ENCODE data around the gene FAM13B.

FAM13B gene

GRCh38 chr5:137902408-137903133, 130.3 kb downstream of the FAM13B start:
- H3K27ac ChIP-seq, result no peak overlapping the region
- TF ChIP-seq CTCF (IDR thresholded peaks at IDR 0.05), result no peak
- DNase-seq, result no peak
- no peaks in the 10 kb centered on the region for H3K4me1 ChIP-seq
- no peak overlapping the region for H3K4me3 ChIP-seq
- no peaks in the 10 kb centered on the region for H3K36me3 ChIP-seq
- no peaks in the 10 kb centered on the region for H3K27me3 ChIP-seq
- intact Hi-C loops (cut with DNase I; ENCODE audit: low total_unique reads), result no loop called here
- H3K9me3 ChIP-seq, result no peaks in the 10 kb centered on the region

- TF ChIP-seq CTCF (IDR thresholded peaks at IDR 0.05), result no peak
- Histone ChIP-seq H3K36me3 (no peaks in the 10 kb centered on the region), H3K9me3 (no peaks in the 10 kb centered on the region), H3K27me3 (no peaks in the 10 kb centered on the region), H3K4me3 (no peak overlapping the region), H3K27ac (no peak overlapping the region), H3K4me1 (no peaks in the 10 kb centered on the region)
- no peak for DNase-seq
- intact Hi-C loops (cut with DNase I; ENCODE audit: low total_unique reads), result no loop called here
Measured at GRCh38 chr5:137901011-137901817, 131.7 kb downstream of the FAM13B start.

- DNase-seq, result no peak
- Histone ChIP-seq H3K4me3 (no peak overlapping the region), H3K36me3 (no peaks in the 10 kb centered on the region), H3K27me3 (no peaks in the 10 kb centered on the region), H3K27ac (no peak overlapping the region), H3K9me3 (no peaks in the 10 kb centered on the region), H3K4me1 (no peaks in the 10 kb centered on the region)
- intact Hi-C loops (cut with DNase I; ENCODE audit: low total_unique reads), result no loop called here
- no peak for TF ChIP-seq CTCF (IDR thresholded peaks at IDR 0.05)
Measured at GRCh38 chr5:137899493-137899892, 133.4 kb downstream of the FAM13B start.

GRCh38 chr5:137896560-137896959, 136.3 kb downstream of the FAM13B start:
- intact Hi-C loops (cut with DNase I; ENCODE audit: low total_unique reads), result no loop called here
- no peak for DNase-seq

GRCh38 chr5:137894586-137894985, 138.3 kb downstream of the FAM13B start:
- TF ChIP-seq CTCF (IDR thresholded peaks at IDR 0.05), result no peak
- Histone ChIP-seq H3K27ac (no peak overlapping the region), H3K36me3 (no peaks in the 10 kb centered on the region), H3K4me3 (no peak overlapping the region), H3K27me3 (no peaks in the 10 kb centered on the region), H3K4me1 (peaks cover 0 to 1% (median under 1%) of the 10 kb centered on the region in 4 donors), H3K9me3 (no peaks in the 10 kb centered on the region)
- DNase-seq, result no peak
- intact Hi-C loops (cut with DNase I; ENCODE audit: low total_unique reads), result no loop called here

More at GRCh38 chr5:137896560-137896959, 136.3 kb downstream of the FAM13B start:
- no peak for TF ChIP-seq CTCF (IDR thresholded peaks at IDR 0.05)
- no peaks in the 10 kb centered on the region for H3K27me3 ChIP-seq
- no peaks in the 10 kb centered on the region for H3K36me3 ChIP-seq
- H3K4me3 ChIP-seq, result no peak overlapping the region
- no peaks in the 10 kb centered on the region for H3K4me1 ChIP-seq
- H3K9me3 ChIP-seq, result no peaks in the 10 kb centered on the region
- H3K27ac ChIP-seq, result no peak overlapping the region

Data from tibial artery (tissue), 4 donors.